ENCODE results near the gene TMEM108. TPM values are rescaled to one million over a fixed set of nuclear protein-coding genes. Genes with fewer than 3 reads are reported as not detected.

TMEM108 gene
- total and polyA plus RNA-seq, 2 experiments from 2014 or later: 7.4 to 15.3 TPM

GRCh38 chr3:133189893-133190292, 151.7 kb downstream of the TMEM108 start (continued):
- TF ChIP-seq ZNF462 (CRISPR knock-in tag; IDR thresholded peaks at IDR 0.05): no peak

GRCh38 chr3:133191818-133192217, 153.6 kb downstream of the TMEM108 start:
- Histone ChIP-seq H3K9me2 (ENCODE audit: insufficient read depth) (peaks cover 6% of the 10 kb centered on the region; the same call in 1 of the 2 replicates), H3K27ac (ENCODE audit: low read depth) (peak overlapping the region; percentile 57; the same call in 1 of the 2 replicates), H3K4me1 (ENCODE audit: insufficient read depth) (no peaks in the 10 kb centered on the region; the same call in 1 of the 2 replicates), H2AFZ (no peak overlapping the region), H3K79me2 (replicated peaks; ENCODE audit: insufficient read depth) (no peaks in the 10 kb centered on the region), H3K27me3 (ENCODE audit: insufficient read depth) (no peaks in the 10 kb centered on the region), H3K4me2 (no peak overlapping the region), H3K36me3 (ENCODE audit: insufficient read depth) (no peaks in the 10 kb centered on the region), H3F3A (replicated peaks; ENCODE audit: low read depth) (no peaks in the 10 kb centered on the region), H4K20me1 (replicated peaks; ENCODE audit: insufficient read depth) (0 out of 2 replicates have a peak, but pooled peaks cover 3% of the 10 kb centered on the region), H3K4me3 (no peak overlapping the region)
- Mint-ChIP-seq H3K4me3 (no peak overlapping the region), H3K27me3 (ENCODE audit: insufficient read depth, low read depth, poor library complexity) (peaks cover 4% of the 10 kb centered on the region), H3K27ac (no peak overlapping the region), H3K9me3 (no peaks in the 10 kb centered on the region), H3K36me3 (ENCODE audit: low read depth) (no peaks in the 10 kb centered on the region), H3K4me1 (peaks cover 19% of the 10 kb centered on the region)
- no peak for DNase-seq (ENCODE audit: low spot score)
- ATAC-seq: no peak
- TF ChIP-seq EZH2 (IDR thresholded peaks at IDR 0.05; ENCODE audit: low read depth, unreplicated experiment): no peak
- TF ChIP-seq EZH2phosphoT487 (IDR thresholded peaks at IDR 0.05; ENCODE audit: unreplicated experiment): no peak
- TF ChIP-seq ZNF462 (CRISPR knock-in tag; IDR thresholded peaks at IDR 0.05): no peak
- TF ChIP-seq REST (IDR thresholded peaks at IDR 0.05; ENCODE audit: unreplicated experiment): no peak
- no peak for TF ChIP-seq JUNB (IDR thresholded peaks at IDR 0.05; ENCODE audit: unreplicated experiment)
- TF ChIP-seq NANOG (IDR thresholded peaks at IDR 0.05; ENCODE audit: borderline replicate concordance): no peak
